ENCODE measurements around the gene TNFSF9.

DNA sequence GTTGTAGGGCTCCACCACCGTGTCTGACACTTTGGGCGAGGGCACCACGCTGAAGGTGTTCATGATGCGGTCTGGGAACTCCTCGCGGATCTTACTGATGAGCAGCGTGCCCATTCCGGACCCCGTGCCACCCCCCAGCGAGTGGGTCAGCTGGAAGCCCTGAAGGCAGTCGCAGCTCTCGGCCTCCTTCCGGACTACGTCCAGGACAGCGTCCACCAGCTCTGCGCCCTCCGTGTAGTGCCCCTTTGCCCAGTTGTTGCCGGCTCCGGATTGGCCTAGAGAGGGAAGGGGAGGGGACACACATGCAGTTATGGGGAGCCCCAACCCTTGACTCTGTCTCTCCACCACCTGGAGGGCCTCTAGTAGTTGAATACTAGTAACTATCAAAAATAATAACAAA is 34.9 kb upstream of the TNFSF9 start:
- TF ChIP-seq, protein P1, sequence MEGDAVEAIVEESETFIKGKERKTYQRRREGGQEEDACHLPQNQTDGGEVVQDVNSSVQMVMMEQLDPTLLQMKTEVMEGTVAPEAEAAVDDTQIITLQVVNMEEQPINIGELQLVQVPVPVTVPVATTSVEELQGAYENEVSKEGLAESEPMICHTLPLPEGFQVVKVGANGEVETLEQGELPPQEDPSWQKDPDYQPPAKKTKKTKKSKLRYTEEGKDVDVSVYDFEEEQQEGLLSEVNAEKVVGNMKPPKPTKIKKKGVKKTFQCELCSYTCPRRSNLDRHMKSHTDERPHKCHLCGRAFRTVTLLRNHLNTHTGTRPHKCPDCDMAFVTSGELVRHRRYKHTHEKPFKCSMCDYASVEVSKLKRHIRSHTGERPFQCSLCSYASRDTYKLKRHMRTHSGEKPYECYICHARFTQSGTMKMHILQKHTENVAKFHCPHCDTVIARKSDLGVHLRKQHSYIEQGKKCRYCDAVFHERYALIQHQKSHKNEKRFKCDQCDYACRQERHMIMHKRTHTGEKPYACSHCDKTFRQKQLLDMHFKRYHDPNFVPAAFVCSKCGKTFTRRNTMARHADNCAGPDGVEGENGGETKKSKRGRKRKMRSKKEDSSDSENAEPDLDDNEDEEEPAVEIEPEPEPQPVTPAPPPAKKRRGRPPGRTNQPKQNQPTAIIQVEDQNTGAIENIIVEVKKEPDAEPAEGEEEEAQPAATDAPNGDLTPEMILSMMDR (tag by site-specific recombination; IDR thresholded peaks at IDR 0.05), result no peak
- no peak for TF ChIP-seq ZNF16 (tag by site-specific recombination; IDR thresholded peaks at IDR 0.05; ENCODE audit: low read depth)
- no peak for TF ChIP-seq ZNF600 (tag by site-specific recombination; IDR thresholded peaks at IDR 0.05)
- TF ChIP-seq ZNF510 (tag by site-specific recombination; IDR thresholded peaks at IDR 0.05; ENCODE audit: insufficient replicate concordance), result no peak
- TF ChIP-seq, protein P2, sequence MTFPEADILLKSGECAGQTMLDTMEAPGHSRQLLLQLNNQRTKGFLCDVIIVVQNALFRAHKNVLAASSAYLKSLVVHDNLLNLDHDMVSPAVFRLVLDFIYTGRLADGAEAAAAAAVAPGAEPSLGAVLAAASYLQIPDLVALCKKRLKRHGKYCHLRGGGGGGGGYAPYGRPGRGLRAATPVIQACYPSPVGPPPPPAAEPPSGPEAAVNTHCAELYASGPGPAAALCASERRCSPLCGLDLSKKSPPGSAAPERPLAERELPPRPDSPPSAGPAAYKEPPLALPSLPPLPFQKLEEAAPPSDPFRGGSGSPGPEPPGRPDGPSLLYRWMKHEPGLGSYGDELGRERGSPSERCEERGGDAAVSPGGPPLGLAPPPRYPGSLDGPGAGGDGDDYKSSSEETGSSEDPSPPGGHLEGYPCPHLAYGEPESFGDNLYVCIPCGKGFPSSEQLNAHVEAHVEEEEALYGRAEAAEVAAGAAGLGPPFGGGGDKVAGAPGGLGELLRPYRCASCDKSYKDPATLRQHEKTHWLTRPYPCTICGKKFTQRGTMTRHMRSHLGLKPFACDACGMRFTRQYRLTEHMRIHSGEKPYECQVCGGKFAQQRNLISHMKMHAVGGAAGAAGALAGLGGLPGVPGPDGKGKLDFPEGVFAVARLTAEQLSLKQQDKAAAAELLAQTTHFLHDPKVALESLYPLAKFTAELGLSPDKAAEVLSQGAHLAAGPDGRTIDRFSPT (tag by site-specific recombination; IDR thresholded peaks at IDR 0.05), result no peak
- no peak for TF ChIP-seq SP3 (tag by site-specific recombination; IDR thresholded peaks at IDR 0.05)
- no peak for TF ChIP-seq ZNF529 (tag by site-specific recombination; IDR thresholded peaks at IDR 0.05; ENCODE audit: insufficient replicate concordance)
- TF ChIP-seq ZNF121 (tag by site-specific recombination; IDR thresholded peaks at IDR 0.05), result no peak
- TF ChIP-seq, protein P3, sequence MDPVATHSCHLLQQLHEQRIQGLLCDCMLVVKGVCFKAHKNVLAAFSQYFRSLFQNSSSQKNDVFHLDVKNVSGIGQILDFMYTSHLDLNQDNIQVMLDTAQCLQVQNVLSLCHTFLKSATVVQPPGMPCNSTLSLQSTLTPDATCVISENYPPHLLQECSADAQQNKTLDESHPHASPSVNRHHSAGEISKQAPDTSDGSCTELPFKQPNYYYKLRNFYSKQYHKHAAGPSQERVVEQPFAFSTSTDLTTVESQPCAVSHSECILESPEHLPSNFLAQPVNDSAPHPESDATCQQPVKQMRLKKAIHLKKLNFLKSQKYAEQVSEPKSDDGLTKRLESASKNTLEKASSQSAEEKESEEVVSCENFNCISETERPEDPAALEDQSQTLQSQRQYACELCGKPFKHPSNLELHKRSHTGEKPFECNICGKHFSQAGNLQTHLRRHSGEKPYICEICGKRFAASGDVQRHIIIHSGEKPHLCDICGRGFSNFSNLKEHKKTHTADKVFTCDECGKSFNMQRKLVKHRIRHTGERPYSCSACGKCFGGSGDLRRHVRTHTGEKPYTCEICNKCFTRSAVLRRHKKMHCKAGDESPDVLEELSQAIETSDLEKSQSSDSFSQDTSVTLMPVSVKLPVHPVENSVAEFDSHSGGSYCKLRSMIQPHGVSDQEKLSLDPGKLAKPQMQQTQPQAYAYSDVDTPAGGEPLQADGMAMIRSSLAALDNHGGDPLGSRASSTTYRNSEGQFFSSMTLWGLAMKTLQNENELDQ (tag by site-specific recombination; IDR thresholded peaks at IDR 0.05; ENCODE audit: low read depth), result no peak
